Cardiac septum (tissue), 1 donor: ENCODE results near the gene TLCD2. TPM values are rescaled to one million over a fixed set of nuclear protein-coding genes. Genes with fewer than 3 reads are reported as not detected.

Experiments
- total RNA-seq: library from RNA; stranded (reverse); fragmentation: NEBNext Ultra II Directional; extraction: Animal tissue kit (Norgen Biotek cat#: 25700); gene quantifications from one replicate; pipeline ENCODE4 v1.2.1, GENCODE V29; 2021
- donor health status: DM: no; HTN: no; CAD: no.

The TLCD2 gene
- total RNA-seq, 1 donor from 2014 or later: 2.6 TPM

Other genes starting within 250 kb of the TLCD2 start
- gene MYO1C, start 217.7 kb downstream of the TLCD2 start, total RNA-seq: 209 TPM
- gene INPP5K, start 193.8 kb downstream of the TLCD2 start, total RNA-seq: 34.2 TPM
- gene PITPNA, start 147.6 kb downstream of the TLCD2 start, total RNA-seq: 49.9 TPM
- gene SLC43A2, start 81.5 kb downstream of the TLCD2 start, total RNA-seq: 4.8 TPM
- gene SCARF1, start 64.6 kb downstream of the TLCD2 start, total RNA-seq: 10.9 TPM
- 49.8 TPM for gene RILP, start 60.5 kb downstream of the TLCD2 start, total RNA-seq
- 162 TPM for gene PRPF8, start 25.5 kb downstream of the TLCD2 start, total RNA-seq
- gene WDR81, start 14.3 kb upstream of the TLCD2 start, total RNA-seq: 7.2 TPM
- 1.2 TPM for gene SERPINF2, start 32.5 kb upstream of the TLCD2 start, total RNA-seq
- gene SERPINF1, start 51.7 kb upstream of the TLCD2 start, total RNA-seq: 163 TPM
- gene SMYD4, start 119.5 kb upstream of the TLCD2 start, total RNA-seq: 8.8 TPM
- 76.7 TPM for gene RPA1, start 119.6 kb upstream of the TLCD2 start, total RNA-seq